Measurements from ENCODE around the gene POU5F2.

The POU5F2 gene

GRCh38 chr5:93704996-93705395 is 36.4 kb downstream of the POU5F2 start:
- H3K4me1 ChIP-seq (ENCODE audit: control insufficient read depth in 1 of 2, insufficient read depth in 1 of 2, low read depth in 1 of 2, low read length in 1 of 2) = no peaks in the 10 kb centered on the region
- H3K9me3 ChIP-seq = no peaks in the 10 kb centered on the region
- H3K36me3 ChIP-seq = no peaks in the 10 kb centered on the region
- no peak for TF ChIP-seq CTCF (IDR thresholded peaks at IDR 0.05)
- no peak overlapping the region for H3K4me3 ChIP-seq (ENCODE audit: low read depth in 1 of 2, low read length in 1 of 2)
- H3K27ac ChIP-seq = no peak overlapping the region
- H3K27me3 ChIP-seq = no peaks in the 10 kb centered on the region

GRCh38 chr5:93691997-93692396 is 49.4 kb downstream of the POU5F2 start:
- no peaks in the 10 kb centered on the region for H3K27me3 ChIP-seq
- no peak overlapping the region for H3K4me3 ChIP-seq (ENCODE audit: low read depth in 1 of 2, low read length in 1 of 2)
- no peak overlapping the region for H3K27ac ChIP-seq
- H3K36me3 ChIP-seq = no peaks in the 10 kb centered on the region
- no peak for TF ChIP-seq CTCF (IDR thresholded peaks at IDR 0.05)
- H3K4me1 ChIP-seq (ENCODE audit: control insufficient read depth in 1 of 2, insufficient read depth in 1 of 2, low read depth in 1 of 2, low read length in 1 of 2) = no peaks in the 10 kb centered on the region
- no peaks in the 10 kb centered on the region for H3K9me3 ChIP-seq
